Psoas muscle (tissue), 8 donors: ENCODE measurements around the gene PGBD1. TPM values are rescaled to one million over a fixed set of nuclear protein-coding genes. Genes with fewer than 3 reads are reported as not detected.

Experiments used
- ATAC-seq, 4 donors: fragments of 200-7000 bp; cut with Tn5 transposase; one replicate each; pipeline ENCODE4 v1.9.1; 2020; ENCODE audit warnings: moderate library complexity in 3 of 4, mild to moderate bottlenecking in 2 of 4
- DNase-seq, 2 donors: peaks; one replicate each; pipeline ENCODE4 v3.0.0-alpha.2; 2020
- H3K27ac ChIP-seq: fragments of 200-600 bp; one replicate; pipeline ENCODE4 v1.8.0; 2022
- H3K27me3 ChIP-seq, 3 donors: fragments of 200-600 bp in 1 of 3; one replicate each; pipeline versions ENCODE4 v1.6.1 to v1.8.0; 2013 to 2022; ENCODE audit warnings: low read length in 2 of 3, mild to moderate bottlenecking in 2 of 3, moderate library complexity in 1 of 3; ENCODE audit not compliant: insufficient read depth in 3 of 3
- H3K36me3 ChIP-seq, 2 donors: fragments of 200-600 bp in 1 of 2; one replicate each; pipeline versions ENCODE4 v1.6.1 to v1.8.0; 2013 to 2022; ENCODE audit warnings: low read depth in 1 of 2, mild to moderate bottlenecking in 1 of 2, moderate library complexity in 1 of 2; ENCODE audit not compliant: insufficient read depth in 1 of 2
- H3K4me1 ChIP-seq: fragments of 200-600 bp; one replicate; pipeline ENCODE4 v1.8.0; 2022
- H3K4me3 ChIP-seq: fragments of 200-600 bp; one replicate; pipeline ENCODE4 v1.8.0; 2022; ENCODE audit warnings: mild to moderate bottlenecking
- H3K9me3 ChIP-seq: fragments of 200-600 bp; one replicate; pipeline ENCODE4 v1.8.0; 2022
- CTCF ChIP-seq: fragments of 200-600 bp; IDR thresholded peaks from one replicate; pipeline ENCODE4 v1.8.0; 2022; ENCODE audit warnings: antibody characterized with exemption
- WGBS, 3 donors: extraction: QIAGEN DNeasy Blood & Tissue Kit; methylation state at CpG; one replicate each; pipeline versions ENCODE4 v1.1.6 to v1.1.7; 2013; 5-methylcytosine and 5-hydroxymethylcytosine counted together
- intact Hi-C, 2 donors: fragments of 100-400 bp; cut with DNase I; formaldehyde crosslinking; loops; one replicate each; pipeline versions ENCODE4 v1.11.0 to v1.14.2; 2022
- polyA plus RNA-seq, 3 donors: library from polyadenylated mRNA; stranded (reverse); fragments of 200-250 nt; gene quantifications; one replicate each; pipeline ENCODE4 v1.2.3, GENCODE V29; 2013
- total RNA-seq, 4 donors: library from RNA; stranded (reverse); fragmentation: NEBNext Ultra II Directional in 2 of 4; extraction: Animal tissue kit (Norgen Biotek cat#: 25700) in 2 of 4; gene quantifications; one replicate each; pipeline versions ENCODE4 v1.2.1 to v1.2.4, GENCODE V29; 2021 to 2023
- donor health status: healthy with polysubstance abuse.
- donor health status: DM: no; HTN: no; CAD: no; lungs with moderate emphysema.
- donor health status: Bipolar disorder and iron deficiency.
- donor health status: healthy.
- donor health status: DM: yes; HTN: yes; CAD: no.
- donor health status: DM: no; HTN: no; CAD: no.
- donor health status: DM: no; HTN: no; CAD: no.
- donor health status: DM: yes; HTN: yes; CAD: no.

PGBD1 gene
- total and polyA plus RNA-seq, 7 donors: 0.62 to 2.6 (median 1.2) TPM

GRCh38 chr6:28347119-28347518 is 65.7 kb downstream of the PGBD1 start:
- ATAC-seq (no peak), DNase-seq (no peak)

GRCh38 chr6:28349344-28349891 is 68.0 kb downstream of the PGBD1 start:
- Histone ChIP-seq H3K27ac (peak overlapping the region; percentile 92), H3K4me3 (peak overlapping the region; percentile 81), H3K27me3 (peaks cover 0 to 4% (median 0%) of the 10 kb centered on the region in 3 donors), H3K36me3 (no peaks in the 10 kb centered on the region), H3K9me3 (no peaks in the 10 kb centered on the region), H3K4me1 (peaks cover 22% of the 10 kb centered on the region)
- no peak for TF ChIP-seq CTCF
- 2% methylated on average over 9 of the region's 9 CpGs for WGBS, 3 donors
- ATAC-seq (peak in 2 of 4 donors; percentile 10 to 31), DNase-seq (no peak)
- intact Hi-C loops: loop anchor here in 1 of 2 donors (5.0 kb wide), 1 partner anchor 87 kb away; no protein-coding TSS in a partner anchor

More at GRCh38 chr6:28347119-28347518, 65.7 kb downstream of the PGBD1 start:
- peaks cover 0 to 4% (median 0%) of the 10 kb centered on the region in 3 donors for H3K27me3 ChIP-seq
- H3K36me3 ChIP-seq: no peaks in the 10 kb centered on the region
- no peak overlapping the region for H3K27ac ChIP-seq
- no peak overlapping the region for H3K4me3 ChIP-seq
- no peak for TF ChIP-seq CTCF
- no peaks in the 10 kb centered on the region for H3K9me3 ChIP-seq
- intact Hi-C loops: loop anchor here in 1 of 2 donors (5.0 kb wide), 1 partner anchor 85 kb away; no protein-coding TSS in a partner anchor
- WGBS, 3 donors: 25 to 32% (median 25%) methylated on average over 2 of the region's 2 CpGs
- H3K4me1 ChIP-seq: peaks cover 15% of the 10 kb centered on the region

GRCh38 chr6:28349892-28350737 is 68.7 kb downstream of the PGBD1 start, which contains the start of gene ZKSCAN3:
ZKSCAN3 (plus strand) TSS chr6:28349947; CDS start chr6:28359587, 9,640 bp downstream.
- DNase-seq: peak; percentile 77 to 88
- peak within 1 kb of the TSS; percentile 81 for H3K4me3 ChIP-seq
- peak; percentile 82 to 98 (median 91) for ATAC-seq
- intact Hi-C loops: loop anchor here in 1 of 2 donors (5.0 to 10.0 kb wide), 3 partner anchors 88 to 455 kb away; partner anchors contain the start of gene ZSCAN9
- TF ChIP-seq CTCF: no peak
- H3K27me3 ChIP-seq: peaks cover 0 to 3% (median 0%) of the 10 kb centered on the region in 3 donors
- peak within 1 kb of the TSS; percentile 92 for H3K27ac ChIP-seq
- H3K36me3 ChIP-seq: no peaks in the 10 kb centered on the region
- H3K9me3 ChIP-seq: no peaks in the 10 kb centered on the region
- H3K4me1 ChIP-seq: peaks cover 29% of the 10 kb centered on the region
- 1 to 2% (median 1%) methylated on average over 30 of the region's 30 CpGs for WGBS, 3 donors

- Histone ChIP-seq H3K4me3 (peak overlapping the region; percentile 81), H3K36me3 (no peaks in the 10 kb centered on the region), H3K27ac (peak overlapping the region; percentile 92), H3K9me3 (no peaks in the 10 kb centered on the region), H3K27me3 (no peaks in the 10 kb centered on the region), H3K4me1 (peaks cover 35% of the 10 kb centered on the region)
- TF ChIP-seq CTCF: no peak
- intact Hi-C loops: loop anchor here in 1 of 2 donors (1.0 to 10.0 kb wide), 3 partner anchors 15 to 456 kb away; partner anchors contain the start of genes ZSCAN31 and ZSCAN9
- ATAC-seq (no peak), DNase-seq (no peak)
- 48 to 69% (median 54%) methylated on average over 2 of the region's 2 CpGs for WGBS, 3 donors
Observed at GRCh38 chr6:28351087-28351486, 69.7 kb downstream of the PGBD1 start.
